Epithelial cell of esophagus (primary cell): ENCODE measurements around the gene ITIH3.

Experiments used
- DNase-seq: peaks from one replicate; pipeline ENCODE4 v3.0.0; 2010; ENCODE audit warnings: low read depth
- H3K4me3 ChIP-seq: 2 replicates; pipeline ENCODE4 v1.5.1; 2011; ENCODE audit warnings: mild to moderate bottlenecking, low read length, control low read depth
- TF ChIP-seq, protein P1 (sequence below): IDR thresholded peaks from 2 replicates; pipeline ENCODE4 v1.5.1; 2011; ENCODE audit warnings: low read depth, mild to moderate bottlenecking, low read length, control low read depth, inconsistent platforms; ENCODE audit not compliant: insufficient read depth; ENCODE audit errors: missing control alignments

ITIH3 gene

GRCh38 chr3:52809149-52809548 lies 14.6 kb downstream of the ITIH3 start:
- DNase-seq = no peak
- TF ChIP-seq, protein P1, sequence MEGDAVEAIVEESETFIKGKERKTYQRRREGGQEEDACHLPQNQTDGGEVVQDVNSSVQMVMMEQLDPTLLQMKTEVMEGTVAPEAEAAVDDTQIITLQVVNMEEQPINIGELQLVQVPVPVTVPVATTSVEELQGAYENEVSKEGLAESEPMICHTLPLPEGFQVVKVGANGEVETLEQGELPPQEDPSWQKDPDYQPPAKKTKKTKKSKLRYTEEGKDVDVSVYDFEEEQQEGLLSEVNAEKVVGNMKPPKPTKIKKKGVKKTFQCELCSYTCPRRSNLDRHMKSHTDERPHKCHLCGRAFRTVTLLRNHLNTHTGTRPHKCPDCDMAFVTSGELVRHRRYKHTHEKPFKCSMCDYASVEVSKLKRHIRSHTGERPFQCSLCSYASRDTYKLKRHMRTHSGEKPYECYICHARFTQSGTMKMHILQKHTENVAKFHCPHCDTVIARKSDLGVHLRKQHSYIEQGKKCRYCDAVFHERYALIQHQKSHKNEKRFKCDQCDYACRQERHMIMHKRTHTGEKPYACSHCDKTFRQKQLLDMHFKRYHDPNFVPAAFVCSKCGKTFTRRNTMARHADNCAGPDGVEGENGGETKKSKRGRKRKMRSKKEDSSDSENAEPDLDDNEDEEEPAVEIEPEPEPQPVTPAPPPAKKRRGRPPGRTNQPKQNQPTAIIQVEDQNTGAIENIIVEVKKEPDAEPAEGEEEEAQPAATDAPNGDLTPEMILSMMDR = no peak
- H3K4me3 ChIP-seq = no peak overlapping the region

GRCh38 chr3:52809662-52810377 lies 15.2 kb downstream of the ITIH3 start:
- TF ChIP-seq, protein P1 = no peak
- DNase-seq = no peak
- no peak overlapping the region for H3K4me3 ChIP-seq

GRCh38 chr3:52810923-52811322 lies 16.3 kb downstream of the ITIH3 start:
- no peak for DNase-seq
- TF ChIP-seq, protein P1 = no peak
- no peak overlapping the region for H3K4me3 ChIP-seq

DNA sequence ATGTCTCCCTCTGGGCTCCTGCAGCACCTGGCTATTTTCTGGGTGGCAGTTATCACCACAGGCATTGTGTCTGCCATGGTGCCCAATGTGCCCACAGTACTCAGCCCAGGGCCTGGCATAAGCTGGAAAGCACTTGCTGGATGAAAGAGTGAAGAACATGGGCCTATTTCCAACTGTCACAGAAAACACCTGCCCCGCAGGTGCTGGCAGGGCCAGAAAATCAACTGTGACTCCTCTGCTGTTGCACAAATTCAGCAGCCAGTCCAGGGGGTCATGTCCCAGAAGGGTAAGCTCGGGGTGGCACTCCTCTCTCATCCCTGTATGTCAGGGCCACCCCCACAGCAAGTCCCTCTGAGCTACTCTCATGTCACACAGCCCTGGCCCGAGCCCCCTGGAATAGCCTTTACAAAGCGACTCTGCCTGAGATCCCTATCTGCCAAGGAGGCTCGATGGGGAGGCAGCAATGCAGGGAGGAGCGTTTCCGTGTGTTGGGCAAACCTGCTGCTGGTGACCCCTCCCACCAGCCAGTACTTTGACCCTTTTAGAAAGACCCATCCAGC lies 16.9 kb downstream of the ITIH3 start:
- DNase-seq = no peak
- H3K4me3 ChIP-seq = no peak overlapping the region
- TF ChIP-seq, protein P1 = no peak

DNA sequence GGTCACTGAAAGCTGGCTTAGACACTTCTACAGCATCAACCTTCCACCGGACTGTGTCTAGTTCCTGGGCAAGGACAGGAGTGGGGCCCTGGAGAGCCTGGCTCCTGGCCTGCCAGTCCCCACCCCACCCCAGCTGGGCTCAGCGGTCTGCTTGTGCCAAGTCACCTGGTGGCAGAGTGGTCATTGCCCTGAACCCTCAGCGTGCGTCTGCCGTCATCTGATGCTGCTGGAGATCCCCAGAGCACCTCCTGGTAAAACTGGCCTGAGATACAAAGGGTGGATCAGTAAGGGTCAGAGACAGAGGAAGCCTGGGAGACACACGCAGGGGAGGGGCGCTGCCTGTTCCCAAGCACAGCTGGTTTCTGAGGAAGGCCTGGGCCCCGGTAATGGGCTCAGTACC lies 19.2 kb downstream of the ITIH3 start:
- no peak for DNase-seq
- no peak overlapping the region for H3K4me3 ChIP-seq
- TF ChIP-seq, protein P1 = no peak

GRCh38 chr3:52816199-52816598 lies 21.6 kb downstream of the ITIH3 start:
- TF ChIP-seq, protein P1 = no peak
- DNase-seq = no peak
- H3K4me3 ChIP-seq = no peak overlapping the region

GRCh38 chr3:52816654-52817053 lies 22.1 kb downstream of the ITIH3 start:
- H3K4me3 ChIP-seq = no peak overlapping the region
- DNase-seq = no peak
- TF ChIP-seq, protein P1 = no peak
